HepG2 (cell line): ENCODE measurements around the gene S1PR5. TPM values are rescaled to one million over a fixed set of nuclear protein-coding genes. Genes with fewer than 3 reads are reported as not detected.
A peak's percentile ranks its signal among the peaks of the same experiment; 100 is the strongest.

Source experiments
- AGO1 ChIP-seq: fragments of 200-400 bp; formaldehyde crosslinking; IDR thresholded peaks from 2 replicates; pipeline ENCODE4 v1.6.1; 2017; ENCODE audit warnings: mild to moderate bottlenecking, low read depth, low read length, moderate library complexity; ENCODE audit not compliant: poor library complexity, severe bottlenecking
- DNMT1 ChIP-seq: sonication (generic); formaldehyde crosslinking; IDR thresholded peaks from 2 replicates; pipeline ENCODE4 v1.5.1; 2020; ENCODE audit warnings: mild to moderate bottlenecking, missing genetic modification reagents
- KDM1A ChIP-seq: IDR thresholded peaks from 2 replicates; pipeline ENCODE4 v1.6.1; 2016; ENCODE audit warnings: missing compliant biosample characterization
- MAZ ChIP-seq, 2 experiments: sonication (generic) in 1 of 2; formaldehyde crosslinking in 1 of 2; IDR thresholded peaks; 2 replicates each; pipeline versions ENCODE4 v1.5.0 to v1.6.1; 2012 to 2020; ENCODE audit warnings: low read depth in 2 of 2, mild to moderate bottlenecking in 2 of 2, borderline replicate concordance in 1 of 2, improper control_type of control experiment in 1 of 2, low read length in 1 of 2, missing genetic modification reagents in 1 of 2, moderate library complexity in 1 of 2
- NFYB ChIP-seq: sonication (generic); formaldehyde crosslinking; IDR thresholded peaks from 2 replicates; pipeline ENCODE4 v1.4.0; 2020; ENCODE audit warnings: missing genetic modification reagents
- NR3C1 ChIP-seq: sonication (generic); formaldehyde crosslinking; IDR thresholded peaks from 2 replicates; pipeline ENCODE4 v1.4.0; 2020; ENCODE audit warnings: missing genetic modification reagents
- PHF8 ChIP-seq: sonication (generic); formaldehyde crosslinking; IDR thresholded peaks from 2 replicates; pipeline ENCODE4 v1.5.0; 2020; ENCODE audit warnings: missing genetic modification reagents
- POGZ ChIP-seq: sonication (generic); formaldehyde crosslinking; IDR thresholded peaks from 2 replicates; pipeline ENCODE4 v1.4.0; 2020; ENCODE audit warnings: mild to moderate bottlenecking, missing genetic modification reagents
- RBM22 ChIP-seq: fragments of 200-400 bp; formaldehyde crosslinking; optimal IDR thresholded peaks from 2 replicates; pipeline ENCODE3; 2017; ENCODE audit warnings: mild to moderate bottlenecking, low read length, moderate library complexity
- RCOR2 ChIP-seq: IDR thresholded peaks from 2 replicates; pipeline ENCODE4 v1.6.1; 2016; ENCODE audit warnings: missing biosample characterization, missing genetic modification reagents
- SP4 ChIP-seq: sonication (generic); formaldehyde crosslinking; IDR thresholded peaks from 2 replicates; pipeline ENCODE4 v1.8.1; 2023; ENCODE audit warnings: mild to moderate bottlenecking, missing genetic modification reagents
- ZFP36 ChIP-seq: fragments of 150-350 bp; IDR thresholded peaks from 2 replicates; pipeline ENCODE4 v1.6.1; 2018; ENCODE audit warnings: borderline replicate concordance, low read length, low read depth; ENCODE audit not compliant: partially characterized antibody
- ZMYM3 ChIP-seq: sonication (generic); formaldehyde crosslinking; IDR thresholded peaks from 2 replicates; pipeline ENCODE4 v1.5.1; 2020; ENCODE audit warnings: mild to moderate bottlenecking, missing genetic modification reagents
- ZNF260 ChIP-seq: sonication (generic); formaldehyde crosslinking; IDR thresholded peaks from 2 replicates; pipeline ENCODE4 v1.4.0; 2020; ENCODE audit warnings: missing genetic modification reagents, low read depth, mild to moderate bottlenecking, borderline replicate concordance
- ZNF564 ChIP-seq: sonication (generic); formaldehyde crosslinking; IDR thresholded peaks from 2 replicates; pipeline ENCODE4 v1.8.1; 2023; ENCODE audit warnings: mild to moderate bottlenecking, missing genetic modification reagents
- ZNF605 ChIP-seq: sonication (generic); formaldehyde crosslinking; IDR thresholded peaks from 2 replicates; pipeline ENCODE4 v1.8.0; 2022; ENCODE audit warnings: mild to moderate bottlenecking, missing genetic modification reagents
- polyA plus RNA-seq, 8 experiments: library from polyadenylated mRNA; depleted of rRNA in 3 of 8; stranded (reverse) in 7 of 8; unstranded in 1 of 8; fragments of >200 nt; fragmentation: Illumina TruSeq in 4 of 8; extraction: Trizol in 4 of 8; gene quantifications; 2 replicates each; pipeline versions ENCODE4 v1.2.1 to v1.2.3, GENCODE V29; 2011 to 2016; ENCODE audit warnings: low read depth in 4 of 8, missing spikeins in 1 of 8, mixed read lengths in 1 of 8; ENCODE audit not compliant: insufficient read depth in 1 of 8
- total RNA-seq, 5 experiments: library from RNA; depleted of rRNA; stranded (reverse); fragments of >200 nt; fragmentation: Illumina TruSeq; extraction: Trizol; gene quantifications; 2 replicates each; pipeline ENCODE4 v1.2.3, GENCODE V29; 2016; ENCODE audit warnings: low read depth in 1 of 5
- TF ChIP-seq, protein P1 (sequence below): sonication (generic); formaldehyde crosslinking; IDR thresholded peaks from 2 replicates; pipeline ENCODE4 v1.4.0; 2020; ENCODE audit warnings: missing genetic modification reagents, borderline replicate concordance
- TF ChIP-seq, protein P2 (sequence below): sonication (generic); formaldehyde crosslinking; IDR thresholded peaks from 2 replicates; pipeline ENCODE4 v1.5.0; 2020; ENCODE audit warnings: mild to moderate bottlenecking, missing genetic modification reagents
- TF ChIP-seq, protein P3 (sequence below): sonication (generic); IDR thresholded peaks from 2 replicates; pipeline ENCODE4 v1.6.1; 2016; ENCODE audit warnings: low read depth, borderline replicate concordance
- TF ChIP-seq, protein P4 (sequence below), 2 experiments: sonication (generic) in 1 of 2; formaldehyde crosslinking in 1 of 2; IDR thresholded peaks; 2 replicates each; pipeline versions ENCODE4 v1.4.0 to v1.6.1; 2018 to 2020; ENCODE audit warnings: missing genetic modification reagents in 2 of 2, borderline replicate concordance in 1 of 2, low read depth in 1 of 2, mild to moderate bottlenecking in 1 of 2, missing biosample characterization in 1 of 2

S1PR5 gene
- total and polyA plus RNA-seq, 2 of the 13 experiments (the other 11 are each of a cell fraction or from before 2014, with no cell fraction given): 0.04 TPM; not detected in 1

GRCh38 chr19:10544242-10544752 lies 27.1 kb upstream of the S1PR5 start (continued):
- TF ChIP-seq, protein P1, sequence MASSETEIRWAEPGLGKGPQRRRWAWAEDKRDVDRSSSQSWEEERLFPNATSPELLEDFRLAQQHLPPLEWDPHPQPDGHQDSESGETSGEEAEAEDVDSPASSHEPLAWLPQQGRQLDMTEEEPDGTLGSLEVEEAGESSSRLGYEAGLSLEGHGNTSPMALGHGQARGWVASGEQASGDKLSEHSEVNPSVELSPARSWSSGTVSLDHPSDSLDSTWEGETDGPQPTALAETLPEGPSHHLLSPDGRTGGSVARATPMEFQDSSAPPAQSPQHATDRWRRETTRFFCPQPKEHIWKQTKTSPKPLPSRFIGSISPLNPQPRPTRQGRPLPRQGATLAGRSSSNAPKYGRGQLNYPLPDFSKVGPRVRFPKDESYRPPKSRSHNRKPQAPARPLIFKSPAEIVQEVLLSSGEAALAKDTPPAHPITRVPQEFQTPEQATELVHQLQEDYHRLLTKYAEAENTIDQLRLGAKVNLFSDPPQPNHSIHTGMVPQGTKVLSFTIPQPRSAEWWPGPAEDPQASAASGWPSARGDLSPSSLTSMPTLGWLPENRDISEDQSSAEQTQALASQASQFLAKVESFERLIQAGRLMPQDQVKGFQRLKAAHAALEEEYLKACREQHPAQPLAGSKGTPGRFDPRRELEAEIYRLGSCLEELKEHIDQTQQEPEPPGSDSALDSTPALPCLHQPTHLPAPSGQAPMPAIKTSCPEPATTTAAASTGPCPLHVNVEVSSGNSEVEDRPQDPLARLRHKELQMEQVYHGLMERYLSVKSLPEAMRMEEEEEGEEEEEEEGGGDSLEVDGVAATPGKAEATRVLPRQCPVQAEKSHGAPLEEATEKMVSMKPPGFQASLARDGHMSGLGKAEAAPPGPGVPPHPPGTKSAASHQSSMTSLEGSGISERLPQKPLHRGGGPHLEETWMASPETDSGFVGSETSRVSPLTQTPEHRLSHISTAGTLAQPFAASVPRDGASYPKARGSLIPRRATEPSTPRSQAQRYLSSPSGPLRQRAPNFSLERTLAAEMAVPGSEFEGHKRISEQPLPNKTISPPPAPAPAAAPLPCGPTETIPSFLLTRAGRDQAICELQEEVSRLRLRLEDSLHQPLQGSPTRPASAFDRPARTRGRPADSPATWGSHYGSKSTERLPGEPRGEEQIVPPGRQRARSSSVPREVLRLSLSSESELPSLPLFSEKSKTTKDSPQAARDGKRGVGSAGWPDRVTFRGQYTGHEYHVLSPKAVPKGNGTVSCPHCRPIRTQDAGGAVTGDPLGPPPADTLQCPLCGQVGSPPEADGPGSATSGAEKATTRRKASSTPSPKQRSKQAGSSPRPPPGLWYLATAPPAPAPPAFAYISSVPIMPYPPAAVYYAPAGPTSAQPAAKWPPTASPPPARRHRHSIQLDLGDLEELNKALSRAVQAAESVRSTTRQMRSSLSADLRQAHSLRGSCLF (CRISPR knock-in tag): no peak
- no peak for TF ChIP-seq DNMT1 (CRISPR knock-in tag)
- no peak for TF ChIP-seq NFYB (CRISPR knock-in tag)
- TF ChIP-seq ZNF260 (CRISPR knock-in tag): no peak
- TF ChIP-seq RBM22: no peak
- TF ChIP-seq RCOR2 (CRISPR knock-in tag): peak; percentile 73; the same call in 1 of the 2 replicates
- TF ChIP-seq SP4 (CRISPR knock-in tag): no peak
- TF ChIP-seq, protein P2, sequence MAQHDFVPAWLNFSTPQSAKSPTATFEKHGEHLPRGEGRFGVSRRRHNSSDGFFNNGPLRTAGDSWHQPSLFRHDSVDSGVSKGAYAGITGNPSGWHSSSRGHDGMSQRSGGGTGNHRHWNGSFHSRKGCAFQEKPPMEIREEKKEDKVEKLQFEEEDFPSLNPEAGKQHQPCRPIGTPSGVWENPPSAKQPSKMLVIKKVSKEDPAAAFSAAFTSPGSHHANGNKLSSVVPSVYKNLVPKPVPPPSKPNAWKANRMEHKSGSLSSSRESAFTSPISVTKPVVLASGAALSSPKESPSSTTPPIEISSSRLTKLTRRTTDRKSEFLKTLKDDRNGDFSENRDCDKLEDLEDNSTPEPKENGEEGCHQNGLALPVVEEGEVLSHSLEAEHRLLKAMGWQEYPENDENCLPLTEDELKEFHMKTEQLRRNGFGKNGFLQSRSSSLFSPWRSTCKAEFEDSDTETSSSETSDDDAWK (CRISPR knock-in tag): no peak
- peak; percentile 94 for TF ChIP-seq ZMYM3 (CRISPR knock-in tag)
- TF ChIP-seq, protein P3, sequence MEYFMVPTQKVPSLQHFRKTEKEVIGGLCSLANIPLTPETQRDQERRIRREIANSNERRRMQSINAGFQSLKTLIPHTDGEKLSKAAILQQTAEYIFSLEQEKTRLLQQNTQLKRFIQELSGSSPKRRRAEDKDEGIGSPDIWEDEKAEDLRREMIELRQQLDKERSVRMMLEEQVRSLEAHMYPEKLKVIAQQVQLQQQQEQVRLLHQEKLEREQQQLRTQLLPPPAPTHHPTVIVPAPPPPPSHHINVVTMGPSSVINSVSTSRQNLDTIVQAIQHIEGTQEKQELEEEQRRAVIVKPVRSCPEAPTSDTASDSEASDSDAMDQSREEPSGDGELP: no peak
- TF ChIP-seq POGZ (CRISPR knock-in tag): no peak
- peak; percentile 88 for TF ChIP-seq KDM1A
- TF ChIP-seq, protein P4, sequence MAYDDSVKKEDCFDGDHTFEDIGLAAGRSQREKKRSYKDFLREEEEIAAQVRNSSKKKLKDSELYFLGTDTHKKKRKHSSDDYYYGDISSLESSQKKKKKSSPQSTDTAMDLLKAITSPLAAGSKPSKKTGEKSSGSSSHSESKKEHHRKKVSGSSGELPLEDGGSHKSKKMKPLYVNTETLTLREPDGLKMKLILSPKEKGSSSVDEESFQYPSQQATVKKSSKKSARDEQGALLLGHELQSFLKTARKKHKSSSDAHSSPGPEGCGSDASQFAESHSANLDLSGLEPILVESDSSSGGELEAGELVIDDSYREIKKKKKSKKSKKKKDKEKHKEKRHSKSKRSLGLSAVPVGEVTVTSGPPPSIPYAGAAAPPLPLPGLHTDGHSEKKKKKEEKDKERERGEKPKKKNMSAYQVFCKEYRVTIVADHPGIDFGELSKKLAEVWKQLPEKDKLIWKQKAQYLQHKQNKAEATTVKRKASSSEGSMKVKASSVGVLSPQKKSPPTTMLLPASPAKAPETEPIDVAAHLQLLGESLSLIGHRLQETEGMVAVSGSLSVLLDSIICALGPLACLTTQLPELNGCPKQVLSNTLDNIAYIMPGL (CRISPR knock-in tag; IDR thresholded peaks at IDR 0.05; ENCODE audit: borderline replicate concordance in 1 of 2, low read depth in 1 of 2): 0 out of 4 replicates have a peak, but pooled peaks of 1 of the 2 experiments have one; percentile 5
- TF ChIP-seq NR3C1: no peak
- TF ChIP-seq MAZ (IDR thresholded peaks at IDR 0.05; ENCODE audit: borderline replicate concordance, low read depth, low read length): no peak
- no peak for TF ChIP-seq MAZ (CRISPR knock-in tag; IDR thresholded peaks at IDR 0.05; ENCODE audit: low read depth)
- 0 out of 2 replicates have a peak, but pooled peaks have one; percentile 22 for TF ChIP-seq ZNF605 (CRISPR knock-in tag)
- TF ChIP-seq ZFP36: no peak
- no peak for TF ChIP-seq ZNF564
- 0 out of 2 replicates have a peak, but pooled peaks have one; percentile 4 for TF ChIP-seq PHF8 (CRISPR knock-in tag)
- no peak for TF ChIP-seq AGO1
